Esophagus muscularis mucosa (tissue), 4 donors: ENCODE data around the gene CTR9. TPM values are rescaled to one million over a fixed set of nuclear protein-coding genes. Genes with fewer than 3 reads are reported as not detected.

Experiments
- DNase-seq: peaks from one replicate; pipeline ENCODE4 v3.0.0-alpha.2; 2017; ENCODE audit errors: extremely low spot score
- H3K27ac ChIP-seq, 4 donors: fragments of 200-600 bp; sonication (generic); replicated peaks in 1 of 4; 1 replicate in 3 of 4; 2 replicates in 1 of 4; pipeline ENCODE4 v1.5.1; 2016 to 2019; ENCODE audit warnings: mild to moderate bottlenecking in 1 of 4
- H3K27me3 ChIP-seq, 4 donors: fragments of 200-600 bp; sonication (generic); one replicate each; pipeline versions ENCODE4 v1.5.1 to v1.6.0; 2016 to 2019
- H3K36me3 ChIP-seq, 4 donors: fragments of 200-600 bp; sonication (generic); one replicate each; pipeline ENCODE4 v1.5.1; 2016 to 2019
- H3K4me1 ChIP-seq, 4 donors: fragments of 200-600 bp; sonication (generic); one replicate each; pipeline ENCODE4 v1.5.1; 2016 to 2019
- H3K4me3 ChIP-seq, 4 donors: fragments of 200-600 bp; sonication (generic); 1 replicate in 2 of 4; 2 replicates in 2 of 4; pipeline ENCODE4 v1.5.1; 2016 to 2019; ENCODE audit warnings: mild to moderate bottlenecking in 4 of 4, moderate library complexity in 1 of 4
- H3K9me3 ChIP-seq, 4 donors: fragments of 200-600 bp; sonication (generic); 1 replicate in 3 of 4; 2 replicates in 1 of 4; pipeline ENCODE4 v1.5.1; 2016 to 2019
- EP300 ChIP-seq: sonication (generic); formaldehyde crosslinking; IDR thresholded peaks from one replicate; pipeline ENCODE4 v1.6.1; 2017; ENCODE audit warnings: antibody characterized with exemption
- POLR2A ChIP-seq: fragments of 450-650 bp; IDR thresholded peaks from one replicate; pipeline ENCODE4 v1.6.1; 2017; ENCODE audit warnings: antibody characterized with exemption, moderate library complexity, mild to moderate bottlenecking, low read depth
- POLR2AphosphoS5 ChIP-seq, 2 donors: sonication (generic); formaldehyde crosslinking; IDR thresholded peaks; one replicate each; pipeline ENCODE4 v1.6.1; 2017; ENCODE audit warnings: antibody characterized with exemption in 2 of 2
- WGBS: methylation state at CpG from one replicate; pipeline ENCODE4 v1.1.5; 2018; 5-methylcytosine and 5-hydroxymethylcytosine counted together
- intact Hi-C: fragments of 100-400 bp; cut with DNase I; formaldehyde crosslinking; loops from one replicate; pipeline ENCODE4 v1.15.1; 2023
- total RNA-seq, 4 donors: library from RNA; depleted of rRNA; stranded (reverse); fragments of >200 nt; gene quantifications; one replicate each; pipeline versions ENCODE4 v1.1.0 to v1.2.1, GENCODE V29; 2016
- TF ChIP-seq, protein P1 (sequence below), 3 experiments: fragments of 200-600 bp in 2 of 3; fragments of 450-650 bp in 1 of 3; sonication (generic) in 2 of 3; IDR thresholded peaks; one replicate each; pipeline ENCODE4 v1.5.1; 2017 to 2019; ENCODE audit warnings: antibody characterized with exemption in 3 of 3, mild to moderate bottlenecking in 2 of 3, moderate library complexity in 1 of 3

The CTR9 gene
- total RNA-seq, 4 donors from 2014 or later, result 17.9 to 26.6 (median 19.4) TPM

DNA sequence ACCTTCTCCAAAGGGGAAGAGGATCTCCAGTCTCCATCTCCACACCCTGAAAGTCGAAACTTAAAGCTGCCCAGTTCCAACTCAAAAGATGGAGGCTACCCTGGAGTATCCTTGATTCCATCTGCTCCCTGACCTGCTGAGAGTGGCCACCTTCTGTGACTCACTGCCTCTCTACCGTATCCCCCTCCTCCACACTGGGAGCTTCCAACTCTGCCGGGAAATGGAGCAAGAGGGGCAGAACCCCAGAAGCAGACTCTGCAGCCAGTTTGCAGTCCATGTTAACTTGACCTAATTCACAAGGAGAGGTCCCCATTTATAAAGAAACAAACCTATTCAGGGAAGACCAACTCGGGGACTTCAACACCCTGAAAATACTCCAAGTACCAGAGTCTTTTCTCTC, 35.5 kb upstream of the CTR9 start:
- TF ChIP-seq, protein P1, sequence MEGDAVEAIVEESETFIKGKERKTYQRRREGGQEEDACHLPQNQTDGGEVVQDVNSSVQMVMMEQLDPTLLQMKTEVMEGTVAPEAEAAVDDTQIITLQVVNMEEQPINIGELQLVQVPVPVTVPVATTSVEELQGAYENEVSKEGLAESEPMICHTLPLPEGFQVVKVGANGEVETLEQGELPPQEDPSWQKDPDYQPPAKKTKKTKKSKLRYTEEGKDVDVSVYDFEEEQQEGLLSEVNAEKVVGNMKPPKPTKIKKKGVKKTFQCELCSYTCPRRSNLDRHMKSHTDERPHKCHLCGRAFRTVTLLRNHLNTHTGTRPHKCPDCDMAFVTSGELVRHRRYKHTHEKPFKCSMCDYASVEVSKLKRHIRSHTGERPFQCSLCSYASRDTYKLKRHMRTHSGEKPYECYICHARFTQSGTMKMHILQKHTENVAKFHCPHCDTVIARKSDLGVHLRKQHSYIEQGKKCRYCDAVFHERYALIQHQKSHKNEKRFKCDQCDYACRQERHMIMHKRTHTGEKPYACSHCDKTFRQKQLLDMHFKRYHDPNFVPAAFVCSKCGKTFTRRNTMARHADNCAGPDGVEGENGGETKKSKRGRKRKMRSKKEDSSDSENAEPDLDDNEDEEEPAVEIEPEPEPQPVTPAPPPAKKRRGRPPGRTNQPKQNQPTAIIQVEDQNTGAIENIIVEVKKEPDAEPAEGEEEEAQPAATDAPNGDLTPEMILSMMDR (IDR thresholded peaks at IDR 0.05), result no peak
- no peak for TF ChIP-seq EP300
- no peaks in the 10 kb centered on the region for H3K27me3 ChIP-seq
- 86% methylated on average over 4 of the region's 4 CpGs for WGBS
- no peak overlapping the region for H3K27ac ChIP-seq
- peaks cover 0 to 12% (median 8%) of the 10 kb centered on the region in 4 donors for H3K4me1 ChIP-seq
- DNase-seq, result no peak
- no peaks in the 10 kb centered on the region for H3K36me3 ChIP-seq
- H3K9me3 ChIP-seq, result no peaks in the 10 kb centered on the region
- no peak overlapping the region for H3K4me3 ChIP-seq
- intact Hi-C loops, result no loop called here

DNA sequence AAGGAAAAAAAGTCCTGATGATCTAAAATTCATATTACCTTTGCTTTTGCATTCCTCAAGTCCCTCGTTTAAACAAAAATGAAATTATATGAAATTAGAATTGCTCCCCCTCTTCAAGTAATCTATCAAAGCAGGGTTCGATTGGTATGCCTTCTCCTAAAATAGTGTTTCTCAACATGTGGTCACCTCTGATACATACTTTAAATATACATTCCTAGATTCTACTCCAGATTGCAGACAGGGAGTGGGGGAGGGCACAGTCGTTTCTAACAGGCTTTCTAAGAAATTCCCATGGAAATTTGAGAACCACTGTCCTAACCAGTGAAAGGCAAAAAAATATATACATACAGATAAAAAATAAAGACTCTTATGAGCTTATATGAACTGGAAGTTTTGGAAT, 34.9 kb upstream of the CTR9 start:
- Histone ChIP-seq H3K27ac (no peak overlapping the region), H3K9me3 (no peaks in the 10 kb centered on the region), H3K4me3 (no peak overlapping the region), H3K36me3 (no peaks in the 10 kb centered on the region), H3K4me1 (peaks cover 0 to 11% (median 8%) of the 10 kb centered on the region in 4 donors), H3K27me3 (no peaks in the 10 kb centered on the region)
- no peak for DNase-seq
- intact Hi-C loops, result no loop called here
- TF ChIP-seq POLR2A (no peak), POLR2AphosphoS5 (IDR thresholded peaks at IDR 0.05) (no peak), EP300 (no peak)
- TF ChIP-seq, protein P1 (IDR thresholded peaks at IDR 0.05), result no peak
- WGBS, result 63% methylated on average over 3 of the region's 3 CpGs

DNA sequence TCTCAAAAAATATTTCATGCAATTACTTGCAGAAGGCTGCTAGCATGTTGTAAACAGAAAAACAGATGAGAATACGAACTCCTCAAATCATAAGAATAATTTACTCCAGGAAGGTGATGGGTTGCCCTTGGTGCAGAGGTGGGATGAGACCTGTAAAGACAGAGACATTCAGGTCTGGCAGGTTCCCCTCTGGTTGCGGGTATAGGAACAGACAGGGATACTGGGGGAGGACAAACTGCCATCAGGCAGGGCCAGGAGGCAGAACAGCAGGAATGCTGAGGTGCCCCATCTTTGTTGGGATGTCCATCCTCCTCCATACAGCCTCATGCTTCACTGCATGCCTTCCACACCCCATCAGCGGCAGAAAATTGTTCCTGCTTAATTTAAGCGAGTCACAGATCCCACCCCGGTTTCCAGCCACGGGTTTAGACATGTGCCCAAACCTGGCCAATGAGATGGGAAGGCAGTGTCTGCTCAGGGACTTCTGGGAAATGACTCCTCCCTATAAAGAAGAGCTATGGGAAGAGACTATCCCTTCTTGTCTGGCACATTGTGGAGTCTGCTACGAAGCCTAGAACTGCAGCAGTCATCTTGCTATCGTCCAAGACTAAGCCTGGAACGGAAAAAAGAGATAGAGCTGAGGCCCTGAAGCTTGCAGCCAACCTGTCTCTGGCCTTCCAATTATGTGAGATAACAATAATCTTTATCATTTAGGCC, 34.3 kb upstream of the CTR9 start:
- Histone ChIP-seq H3K4me1 (peaks cover 0 to 11% (median 8%) of the 10 kb centered on the region in 4 donors), H3K9me3 (no peaks in the 10 kb centered on the region), H3K27ac (no peak overlapping the region), H3K27me3 (no peaks in the 10 kb centered on the region), H3K36me3 (no peaks in the 10 kb centered on the region), H3K4me3 (no peak overlapping the region)
- 84% methylated on average over 9 of the region's 9 CpGs for WGBS
- intact Hi-C loops, result no loop called here
- TF ChIP-seq, protein P1 (IDR thresholded peaks at IDR 0.05), result no peak
- TF ChIP-seq EP300 (no peak), POLR2AphosphoS5 (IDR thresholded peaks at IDR 0.05) (no peak), POLR2A (no peak)
- DNase-seq, result no peak

DNA sequence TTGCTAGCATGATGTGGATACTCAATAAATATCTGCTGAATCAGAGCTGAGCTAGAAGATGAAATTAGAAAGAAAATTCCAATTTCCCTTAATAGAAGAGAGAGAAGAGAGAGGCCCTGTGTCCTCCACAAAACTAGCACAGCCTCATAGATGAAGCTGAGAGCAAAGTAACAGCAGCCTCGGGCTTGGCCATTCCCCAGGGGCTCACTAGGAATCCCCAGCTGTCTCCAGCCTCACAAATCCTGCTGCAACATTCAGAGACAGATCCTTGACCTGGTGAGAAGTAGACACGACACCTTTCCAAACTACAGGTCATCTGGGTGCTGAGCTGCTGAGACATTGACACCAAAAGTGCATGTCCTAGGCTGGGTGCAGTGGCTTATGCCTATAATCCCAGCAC, 31.4 kb upstream of the CTR9 start:
- H3K4me3 ChIP-seq, result no peak overlapping the region
- TF ChIP-seq POLR2AphosphoS5 (IDR thresholded peaks at IDR 0.05) (no peak), EP300 (no peak), POLR2A (no peak)
- TF ChIP-seq, protein P1 (IDR thresholded peaks at IDR 0.05), result no peak
- 86% methylated on average over 2 of the region's 2 CpGs for WGBS

DNA sequence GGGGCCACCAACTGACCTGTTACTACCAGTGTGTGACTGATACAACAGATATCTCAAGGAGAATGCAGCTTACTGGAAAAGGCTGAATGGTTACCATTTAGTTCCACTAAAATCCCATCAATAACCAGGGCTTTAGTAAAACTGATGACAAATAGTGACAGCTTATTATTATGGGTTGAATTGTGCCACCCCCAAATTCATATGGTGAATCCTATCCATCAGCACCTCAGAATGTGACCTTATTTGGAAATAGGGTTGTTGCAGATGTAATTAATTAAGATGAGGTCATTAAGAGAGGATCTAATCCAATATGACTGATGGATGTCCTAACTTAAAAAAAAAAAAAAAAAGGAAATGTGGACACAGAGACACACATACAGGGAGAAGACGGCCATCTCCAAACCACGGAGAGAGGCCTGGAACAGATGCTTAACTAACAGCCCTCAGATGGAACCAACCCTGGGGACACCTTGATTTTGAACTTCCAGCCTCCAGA, 30.1 kb upstream of the CTR9 start:
- TF ChIP-seq POLR2AphosphoS5 (IDR thresholded peaks at IDR 0.05) (no peak), EP300 (no peak), POLR2A (no peak)
- TF ChIP-seq, protein P1 (IDR thresholded peaks at IDR 0.05), result no peak
- intact Hi-C loops, result no loop called here
- H3K36me3 ChIP-seq, result no peaks in the 10 kb centered on the region
- no peak overlapping the region for H3K4me3 ChIP-seq
- no peak overlapping the region for H3K27ac ChIP-seq
- no peaks in the 10 kb centered on the region for H3K4me1 ChIP-seq
- no peaks in the 10 kb centered on the region for H3K27me3 ChIP-seq
- 90% methylated on average over 2 of the region's 2 CpGs for WGBS
- DNase-seq, result no peak
- H3K9me3 ChIP-seq, result no peaks in the 10 kb centered on the region

More for the DNA sequence above, 31.4 kb upstream of the CTR9 start:
- no peaks in the 10 kb centered on the region for H3K4me1 ChIP-seq
- intact Hi-C loops, result no loop called here
- H3K27me3 ChIP-seq, result no peaks in the 10 kb centered on the region
- H3K9me3 ChIP-seq, result no peaks in the 10 kb centered on the region
- H3K27ac ChIP-seq, result no peak overlapping the region
- H3K36me3 ChIP-seq, result no peaks in the 10 kb centered on the region
- DNase-seq, result no peak
